WTC11 (cell line): ENCODE results near the gene SHMT1. TPM values are rescaled to one million over a fixed set of nuclear protein-coding genes. Genes with fewer than 3 reads are reported as not detected.

Experiments
- ATAC-seq: fragments of 200-7000 bp; cut with Tn5 transposase; 2 replicates; pipeline ENCODE4 v1.10.0; 2021; ENCODE audit warnings: mild to moderate bottlenecking, moderate library complexity
- CTCF ChIA-PET: fragments of 300-600 bp; sonication (Branson Sonifier 250); formaldehyde crosslinking; loops from one replicate; lab custom pipeline; 2021; ENCODE audit warnings: antibody characterized with exemption; lab: Charles Lee
- POLR2A ChIA-PET: fragments of 350-600 bp; sonication (Branson Sonifier 250); formaldehyde crosslinking; loops from one replicate; lab custom pipeline; 2021; ENCODE audit warnings: antibody characterized with exemption; lab: Charles Lee
- DNase-seq: peaks from one replicate; pipeline ENCODE4 v3.0.0; 2021; ENCODE audit warnings: low spot score
- H3K27ac Mint-ChIP-seq: 2 replicates; pipeline ENCODE4 v1.8.0; 2021; ENCODE audit warnings: mixed read lengths
- H3K27me3 Mint-ChIP-seq: 2 replicates; pipeline ENCODE4 v1.8.0; 2021; ENCODE audit warnings: low read depth, mild to moderate bottlenecking, moderate library complexity, mixed read lengths
- H3K36me3 Mint-ChIP-seq: 2 replicates; pipeline ENCODE4 v1.8.0; 2021; ENCODE audit warnings: mixed read lengths
- H3K4me1 Mint-ChIP-seq: 2 replicates; pipeline ENCODE4 v1.8.0; 2022; ENCODE audit warnings: mixed read lengths
- H3K4me3 Mint-ChIP-seq: 2 replicates; pipeline ENCODE4 v1.8.0; 2021; ENCODE audit warnings: mild to moderate bottlenecking, moderate library complexity, mixed read lengths
- H3K9me3 Mint-ChIP-seq: 2 replicates; pipeline ENCODE4 v1.8.0; 2021; ENCODE audit warnings: mixed read lengths
- ATF1 ChIP-seq: sonication (generic); formaldehyde crosslinking; IDR thresholded peaks from 2 replicates; pipeline ENCODE4 v1.8.1; 2023; ENCODE audit warnings: mild to moderate bottlenecking, moderate library complexity, missing genetic modification reagents
- CTCF ChIP-seq: fragments of 200-600 bp; IDR thresholded peaks from 2 replicates; pipeline ENCODE4 v1.8.0; 2022; ENCODE audit warnings: antibody characterized with exemption
- E2F4 ChIP-seq: sonication (generic); formaldehyde crosslinking; IDR thresholded peaks from 2 replicates; pipeline ENCODE4 v1.8.1; 2022; ENCODE audit warnings: low read depth, mild to moderate bottlenecking, moderate library complexity, missing genetic modification reagents, borderline replicate concordance
- ESRRA ChIP-seq: sonication (generic); formaldehyde crosslinking; IDR thresholded peaks from 2 replicates; pipeline ENCODE4 v1.8.1; 2022; ENCODE audit warnings: mild to moderate bottlenecking, missing genetic modification reagents, borderline replicate concordance
- FOXP1 ChIP-seq: sonication (generic); formaldehyde crosslinking; IDR thresholded peaks from 2 replicates; pipeline ENCODE4 v1.8.0; 2022; ENCODE audit warnings: missing genetic modification reagents, mild to moderate bottlenecking, moderate library complexity, borderline replicate concordance
- HMGA2 ChIP-seq: fragments of 250-450 bp; sonication (Bioruptor Pico); IDR thresholded peaks from 2 replicates; pipeline ENCODE4 v1.4.0; 2021; ENCODE audit warnings: mild to moderate bottlenecking, moderate library complexity
- HMGXB4 ChIP-seq: sonication (generic); formaldehyde crosslinking; IDR thresholded peaks from 2 replicates; pipeline ENCODE4 v1.8.1; 2023; ENCODE audit warnings: mild to moderate bottlenecking, moderate library complexity, missing genetic modification reagents
- NFYB ChIP-seq: sonication (generic); formaldehyde crosslinking; conservative IDR thresholded peaks from 2 replicates; pipeline ENCODE4 v1.8.0; 2022; ENCODE audit warnings: low read depth, missing genetic modification reagents
- NR1H2 ChIP-seq: sonication (generic); formaldehyde crosslinking; IDR thresholded peaks from 2 replicates; pipeline ENCODE4 v1.9.0; 2021; ENCODE audit warnings: mild to moderate bottlenecking, moderate library complexity, missing genetic modification reagents
- PRDM15 ChIP-seq: sonication (generic); formaldehyde crosslinking; IDR thresholded peaks from 2 replicates; pipeline ENCODE4 v1.8.0; 2022; ENCODE audit warnings: missing genetic modification reagents
- RELA ChIP-seq: sonication (generic); formaldehyde crosslinking; IDR thresholded peaks from 2 replicates; pipeline ENCODE4 v1.8.1; 2022; ENCODE audit warnings: missing genetic modification reagents, mild to moderate bottlenecking, borderline replicate concordance
- SMAD3 ChIP-seq: sonication (generic); formaldehyde crosslinking; IDR thresholded peaks from 2 replicates; pipeline ENCODE4 v1.8.0; 2022; ENCODE audit warnings: missing genetic modification reagents, mild to moderate bottlenecking, borderline replicate concordance
- USF2 ChIP-seq: sonication (generic); formaldehyde crosslinking; IDR thresholded peaks from 2 replicates; pipeline ENCODE4 v1.8.1; 2023; ENCODE audit warnings: mild to moderate bottlenecking, missing genetic modification reagents, moderate library complexity
- ZNF416 ChIP-seq: fragments of 250-450 bp; sonication (Bioruptor Pico); IDR thresholded peaks from 2 replicates; pipeline ENCODE4 v1.9.0; 2021; ENCODE audit warnings: mild to moderate bottlenecking, inconsistent platforms
- ZNF532 ChIP-seq: fragments of 250-450 bp; sonication (Bioruptor Pico); IDR thresholded peaks from 2 replicates; pipeline ENCODE4 v1.9.0; 2021; ENCODE audit warnings: mild to moderate bottlenecking, borderline replicate concordance
- total RNA-seq: library from RNA; stranded (reverse); gene quantifications from 3 replicates; pipeline ENCODE4 v1.2.3, GENCODE V29; 2021
- TF ChIP-seq, protein P1 (sequence below): sonication (generic); formaldehyde crosslinking; IDR thresholded peaks from 2 replicates; pipeline ENCODE4 v1.8.1; 2023; ENCODE audit warnings: mild to moderate bottlenecking, missing genetic modification reagents

Gene SHMT1
- total RNA-seq, 1 experiment from 2014 or later: 49.2 TPM

DNA sequence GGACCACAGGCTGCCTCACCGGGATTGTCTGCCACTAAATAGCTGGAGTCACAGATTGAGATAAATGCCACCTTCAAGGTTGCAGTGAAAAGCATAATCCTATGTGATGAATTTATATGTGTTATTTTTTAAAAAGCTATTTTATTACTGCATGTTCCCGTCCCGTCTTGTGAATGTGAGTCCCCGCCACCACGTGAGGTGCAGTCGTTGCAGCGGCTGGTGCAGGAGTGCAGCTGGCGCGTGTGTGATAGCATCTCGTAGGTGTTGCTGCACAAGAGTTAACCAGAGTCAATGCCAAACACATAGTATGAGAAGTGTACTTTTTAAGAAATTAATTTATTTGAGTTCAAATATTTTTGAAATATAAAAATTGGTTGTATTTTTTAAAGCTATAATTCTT, 35.8 kb downstream of the SHMT1 start (continued):
- TF ChIP-seq, protein P1, sequence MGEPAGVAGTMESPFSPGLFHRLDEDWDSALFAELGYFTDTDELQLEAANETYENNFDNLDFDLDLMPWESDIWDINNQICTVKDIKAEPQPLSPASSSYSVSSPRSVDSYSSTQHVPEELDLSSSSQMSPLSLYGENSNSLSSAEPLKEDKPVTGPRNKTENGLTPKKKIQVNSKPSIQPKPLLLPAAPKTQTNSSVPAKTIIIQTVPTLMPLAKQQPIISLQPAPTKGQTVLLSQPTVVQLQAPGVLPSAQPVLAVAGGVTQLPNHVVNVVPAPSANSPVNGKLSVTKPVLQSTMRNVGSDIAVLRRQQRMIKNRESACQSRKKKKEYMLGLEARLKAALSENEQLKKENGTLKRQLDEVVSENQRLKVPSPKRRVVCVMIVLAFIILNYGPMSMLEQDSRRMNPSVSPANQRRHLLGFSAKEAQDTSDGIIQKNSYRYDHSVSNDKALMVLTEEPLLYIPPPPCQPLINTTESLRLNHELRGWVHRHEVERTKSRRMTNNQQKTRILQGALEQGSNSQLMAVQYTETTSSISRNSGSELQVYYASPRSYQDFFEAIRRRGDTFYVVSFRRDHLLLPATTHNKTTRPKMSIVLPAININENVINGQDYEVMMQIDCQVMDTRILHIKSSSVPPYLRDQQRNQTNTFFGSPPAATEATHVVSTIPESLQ (CRISPR knock-in tag): no peak

DNA sequence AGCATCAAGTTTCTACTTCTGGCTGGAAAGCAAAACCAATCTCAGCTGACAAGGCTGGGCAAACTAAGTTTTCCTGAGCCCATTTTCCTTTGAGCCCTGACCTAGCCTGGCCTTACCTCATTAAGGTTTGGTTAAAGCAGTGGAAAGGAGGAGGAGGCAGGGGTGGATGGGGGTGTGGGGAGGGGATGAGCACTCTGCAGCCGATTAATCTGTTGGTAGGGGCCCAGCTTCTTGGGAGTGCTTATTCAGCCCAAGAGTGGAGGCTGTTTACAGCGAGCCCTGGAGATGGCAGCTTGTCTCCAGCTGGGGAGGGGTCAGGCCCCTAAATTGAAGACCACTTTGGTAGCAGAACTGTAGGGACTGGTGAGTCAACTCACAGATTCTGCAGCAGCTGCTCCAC, 36.3 kb downstream of the SHMT1 start:
- no peaks in the 10 kb centered on the region for H3K4me1 Mint-ChIP-seq
- H3K36me3 Mint-ChIP-seq: peaks cover 53% of the 10 kb centered on the region
- H3K27ac Mint-ChIP-seq: no peak overlapping the region
- H3K9me3 Mint-ChIP-seq: peaks cover 7% of the 10 kb centered on the region
- POLR2A ChIA-PET: interaction anchor here (0.7 kb wide), 1 partner anchor 37 kb away, joined by 3 read pairs; the partner anchor contains the start of gene SHMT1
- CTCF ChIA-PET: no interaction called here
- DNase-seq (no peak), ATAC-seq (no peak)
- no peak for TF ChIP-seq PRDM15
- TF ChIP-seq USF2 (CRISPR knock-in tag): no peak
- no peak for TF ChIP-seq ATF1 (CRISPR knock-in tag)
- no peak for TF ChIP-seq SMAD3 (CRISPR knock-in tag)
- TF ChIP-seq E2F4 (CRISPR knock-in tag): no peak
- TF ChIP-seq ZNF532 (CRISPR knock-in tag): no peak
- no peak for TF ChIP-seq HMGA2 (CRISPR knock-in tag)
- TF ChIP-seq RELA (CRISPR knock-in tag): no peak
- TF ChIP-seq HMGXB4: no peak
- no peak for TF ChIP-seq FOXP1 (CRISPR knock-in tag)
- no peak for TF ChIP-seq CTCF
- TF ChIP-seq ESRRA: no peak
- TF ChIP-seq NR1H2 (CRISPR knock-in tag): no peak
- no peak for TF ChIP-seq NFYB (CRISPR knock-in tag)
- no peak for TF ChIP-seq ZNF416 (CRISPR knock-in tag)
- no peak overlapping the region for H3K4me3 Mint-ChIP-seq
- no peaks in the 10 kb centered on the region for H3K27me3 Mint-ChIP-seq
